ENCODE results near the gene HDAC4. TPM values are rescaled to one million over a fixed set of nuclear protein-coding genes. Genes with fewer than 3 reads are reported as not detected.
A peak's percentile ranks its signal among the peaks of the same experiment; 100 is the strongest.

Gene HDAC4
- total and polyA plus RNA-seq, 2 of the 8 experiments (the other 6 are each of a cell fraction or from before 2014, with no cell fraction given) = 15.4 to 31.5 TPM

GRCh38 chr2:239361311-239361642, 39.5 kb downstream of the HDAC4 start:
- Histone ChIP-seq H3K4me2 (ENCODE audit: insufficient read depth in 1 of 2, low read depth in 2 of 2, low read length in 2 of 2) (no peak overlapping the region), H4K91ac (replicated peaks; ENCODE audit: insufficient read length, low read length) (no peak overlapping the region), H3K27ac (ENCODE audit: low read depth, low read length) (no peak overlapping the region), H2BK5ac (ENCODE audit: low read depth, low read length) (no peak overlapping the region), H3K4me3 (ENCODE audit: extremely low read depth in 1 of 4, insufficient read depth in 2 of 4, low read depth in 3 of 4, low read length in 4 of 4) (no peak overlapping the region), H2BK12ac (ENCODE audit: low read depth, low read length) (no peak overlapping the region), H3K4ac (replicated peaks; ENCODE audit: insufficient read length, low read depth, low read length) (no peak overlapping the region), H3K27me3 (replicated peaks in 1 of 4; ENCODE audit: control insufficient read depth in 3 of 4, extremely low read depth in 1 of 4, insufficient read depth in 3 of 4, low read length in 3 of 4) (no peaks in the 10 kb centered on the region; a peak in 1 of 7 replicates), H3K9ac (replicated peaks in 1 of 4; ENCODE audit: extremely low read depth in 1 of 4, low read depth in 3 of 4, low read length in 3 of 4) (no peak overlapping the region), H4K20me1 (replicated peaks in 1 of 2; ENCODE audit: control insufficient read depth in 1 of 2, insufficient read depth in 2 of 2, low read length in 2 of 2) (peaks cover 13 to 27% of the 10 kb centered on the region in 2 experiments), H2BK15ac (ENCODE audit: low read length) (no peak overlapping the region), H3K36me3 (ENCODE audit: control insufficient read depth in 2 of 4, insufficient read depth in 4 of 4, low read length in 3 of 4) (no peaks in the 10 kb centered on the region), H2BK120ac (replicated peaks; ENCODE audit: low read depth, low read length) (no peak overlapping the region), H3K18ac (ENCODE audit: extremely low read depth, low read length) (no peak overlapping the region), H4K8ac (ENCODE audit: extremely low read depth, insufficient read depth, low read length) (no peak overlapping the region; the same call in 1 of the 2 replicates), H3K56ac (replicated peaks; ENCODE audit: insufficient read length, low read depth, low read length) (no peak overlapping the region), H2AFZ (ENCODE audit: low read length) (no peak overlapping the region), H3K4me1 (replicated peaks in 1 of 4; ENCODE audit: control insufficient read depth in 3 of 4, insufficient read depth in 4 of 4, low read length in 3 of 4) (peaks cover 0 to 8% (median 3%) of the 10 kb centered on the region in 4 experiments; a peak in 5 of 7 replicates), H3K79me1 (ENCODE audit: low read depth, low read length) (peaks cover 18% of the 10 kb centered on the region), H2AK5ac (ENCODE audit: low read depth, low read length) (no peak overlapping the region), H3K9me3 (ENCODE audit: insufficient read depth in 2 of 2, low read depth in 1 of 2, low read length in 1 of 2) (no peaks in the 10 kb centered on the region), H3K23me2 (ENCODE audit: low read depth, low read length) (no peaks in the 10 kb centered on the region), H3K23ac (ENCODE audit: insufficient read length) (no peak overlapping the region), H2BK20ac (ENCODE audit: low read length) (no peak overlapping the region), H3K79me2 (ENCODE audit: control insufficient read depth in 1 of 2, insufficient read depth in 2 of 2, low read length in 2 of 2) (peaks cover 7 to 97% of the 10 kb centered on the region in 2 experiments), H4K5ac (ENCODE audit: insufficient read length, low read depth, low read length) (no peak overlapping the region), H3K14ac (ENCODE audit: insufficient read length) (no peak overlapping the region)
- ChIA-PET POLR2A (ENCODE audit: partially characterized antibody) (no interaction called here), CTCF (ENCODE audit: partially characterized antibody) (interaction anchor here (2.5 kb wide), 1 partner anchor 20 kb away, joined by 10 read pairs; no protein-coding TSS in a partner anchor)
- TF ChIP-seq CTCF (IDR thresholded peaks at IDR 0.05; ENCODE audit: control extremely low read depth in 1 of 3, insufficient read depth in 1 of 3, low read depth in 1 of 3, low read length in 3 of 3) (peak in 2 of 3 experiments; percentile 29 to 31; a peak in 3 of 4 replicates), RNF2 (IDR thresholded peaks at IDR 0.05; ENCODE audit: borderline replicate concordance, low read depth, low read length, missing control alignments, poor library complexity, severe bottlenecking) (no peak), SP1 (IDR thresholded peaks at IDR 0.05; ENCODE audit: low read depth, low read length) (no peak), MAFK (IDR thresholded peaks at IDR 0.05; ENCODE audit: low read depth, low read length) (no peak), CREB1 (IDR thresholded peaks at IDR 0.05) (no peak), RAD21 (IDR thresholded peaks at IDR 0.05 in 1 of 2, conservative IDR thresholded peaks at IDR 0.05 in 1 of 2; ENCODE audit: low read depth in 2 of 2, low read length in 2 of 2) (peak in 1 of 2 experiments; percentile 38; a peak in 2 of 4 replicates)
- DNase-seq (ENCODE audit: low read depth in 1 of 2, low spot score in 2 of 2) (no peak), FAIRE-seq (no peak)
- 74% methylated on average over 3 of the region's 3 CpGs; no CpG with 5 or more reads in 1 of the 2 experiments for WGBS, 2 experiments (ENCODE audit: extremely low coverage in 1 of 2, insufficient coverage in 1 of 2, insufficient read length in 1 of 2, insufficient replicate concordance in 2 of 2, low coverage in 1 of 2, low lambda C conversion rate in 2 of 2, missing lambda C conversion rate in 1 of 2)

All from H1 (cell line).